Stimulated activated CD8-positive, alpha-beta memory T cell treated with anti-CD3 and anti-CD28 coated beads, Interleukin-15, amount 100 ng/mL, for 24 hours (primary cell): ENCODE measurements around the gene ZNF750.
A peak's percentile ranks its signal among the peaks of the same experiment; 100 is the strongest.
"Not testable (repeated sequence)": the region's sequence is repeated elsewhere in the genome, so short reads cannot be mapped to it uniquely, and the experiment has no call there.

Experiments
- DNase-seq: peaks from one replicate; pipeline ENCODE4 v3.0.0-alpha.2; 2020; ENCODE audit warnings: low read depth

Gene ZNF750

DNA sequence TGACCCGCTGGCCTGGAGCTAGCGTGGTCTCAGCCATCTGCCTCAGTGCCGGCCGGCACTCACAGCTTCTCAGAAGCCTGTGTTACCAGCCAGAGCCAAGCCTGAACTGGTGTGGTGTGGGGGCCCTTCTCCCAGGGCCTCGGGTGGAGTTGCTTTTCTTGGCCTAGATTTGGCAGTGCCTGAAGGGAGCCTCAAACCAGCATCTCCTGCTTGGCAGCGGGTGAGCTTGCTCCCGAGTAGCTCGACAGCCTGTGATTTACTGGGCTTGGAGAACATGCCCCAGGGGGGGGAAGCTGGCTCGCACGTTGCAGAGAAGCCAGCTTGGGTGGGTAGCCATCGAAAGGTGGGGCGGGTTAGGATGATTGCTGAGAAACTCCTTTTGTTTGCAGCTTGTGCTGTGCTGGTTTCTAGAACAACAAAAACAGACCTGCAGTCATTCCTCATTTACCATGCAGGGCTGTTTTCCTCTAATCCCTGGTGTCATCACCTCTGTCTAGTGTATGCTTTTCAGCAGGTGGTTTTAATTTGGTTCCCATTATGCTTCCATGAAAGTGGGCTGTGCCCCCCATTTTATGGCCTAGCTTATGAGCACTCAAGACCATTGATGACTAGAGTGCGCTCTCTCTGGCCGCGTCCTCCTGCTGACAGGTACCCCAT lies 45.7 kb downstream of the ZNF750 start:
- no peak for DNase-seq

DNA sequence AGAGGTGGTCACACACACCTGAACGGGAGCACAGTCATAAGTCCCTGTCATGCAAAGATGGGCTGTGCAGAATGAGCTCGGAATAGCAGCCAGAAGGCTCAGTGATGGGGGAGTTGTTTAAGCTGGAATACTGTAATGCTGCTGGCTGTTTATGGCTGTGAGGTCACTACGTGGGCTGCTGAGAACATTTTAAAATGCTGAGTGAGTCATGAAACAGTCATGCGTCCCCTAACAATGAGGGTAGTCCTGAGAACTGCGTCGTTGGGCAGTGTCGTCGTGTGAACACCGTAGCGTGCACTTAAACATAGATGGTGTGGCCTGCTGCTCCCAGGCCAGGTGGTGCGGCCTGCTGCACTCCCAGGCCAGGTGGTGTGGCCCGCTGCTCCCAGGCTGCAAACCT lies 48.3 kb downstream of the ZNF750 start:
- DNase-seq, result no peak

DNA sequence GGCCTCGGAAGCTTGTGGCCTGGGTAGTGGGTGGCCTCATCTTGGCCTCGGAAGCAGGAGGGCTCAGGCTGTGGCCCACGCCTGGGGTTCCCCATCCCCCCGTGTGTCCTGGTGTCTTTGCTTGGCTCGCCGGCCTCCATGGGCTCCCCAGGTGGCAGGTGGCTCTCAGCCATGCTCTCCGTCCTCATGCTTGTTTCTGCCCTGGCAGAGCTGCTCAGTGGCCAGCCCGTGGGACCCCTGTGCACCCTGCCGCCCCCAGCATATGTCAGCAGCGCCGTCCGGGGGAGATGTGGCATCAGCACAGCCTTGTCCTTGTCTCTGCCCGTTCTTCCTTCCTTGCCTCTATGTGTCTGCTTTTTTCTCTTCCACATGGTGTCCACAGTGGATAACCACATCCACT lies 49.4 kb downstream of the ZNF750 start:
- no peak for DNase-seq

DNA sequence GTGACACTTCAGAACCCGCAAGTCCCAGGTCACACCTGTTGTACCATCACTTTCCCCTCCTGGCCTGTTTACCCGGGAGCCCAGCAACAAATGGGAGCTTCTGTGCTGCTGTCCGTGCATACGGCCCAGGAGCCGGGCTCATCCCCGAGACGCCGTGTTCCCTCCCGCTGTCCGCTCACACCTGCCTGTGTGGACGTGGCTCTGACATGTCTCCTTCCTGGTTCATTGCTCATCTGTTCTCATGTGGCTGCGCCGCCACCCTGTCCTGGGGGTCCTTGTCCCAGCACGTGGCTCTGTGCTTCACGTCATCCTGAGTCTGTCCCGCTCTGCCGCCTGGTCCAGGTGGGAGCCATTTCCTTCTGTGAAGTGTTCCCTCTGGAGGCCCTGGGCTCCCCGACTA lies 50.0 kb downstream of the ZNF750 start:
- DNase-seq, result no peak

DNA sequence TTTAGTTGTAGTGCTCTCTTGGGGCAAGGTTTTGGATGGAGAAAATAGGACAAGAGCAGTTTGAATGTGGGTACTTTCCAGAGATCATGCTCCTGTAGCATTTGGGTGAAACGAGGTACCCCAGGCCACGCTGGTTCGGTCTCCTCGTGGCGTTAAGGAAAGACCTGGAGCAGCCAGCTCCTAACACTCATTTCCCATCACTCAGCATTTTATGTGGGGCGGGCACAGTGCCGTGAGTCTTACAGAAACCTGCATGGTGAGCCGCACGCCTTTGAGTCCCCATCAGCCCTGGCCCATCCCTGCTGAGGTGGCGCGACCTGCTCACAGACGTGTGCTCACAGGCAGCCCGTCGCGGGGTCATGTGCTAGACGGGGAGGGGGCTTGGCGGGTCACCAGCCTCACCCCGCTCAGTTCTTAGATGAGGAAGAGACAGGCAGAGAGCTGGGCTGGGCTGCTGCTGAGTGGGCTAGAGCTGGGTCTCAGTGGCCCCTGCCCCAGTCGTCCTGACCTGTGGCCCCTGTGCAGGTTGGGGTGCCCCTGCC lies 50.7 kb downstream of the ZNF750 start:
- DNase-seq, result no peak

DNA sequence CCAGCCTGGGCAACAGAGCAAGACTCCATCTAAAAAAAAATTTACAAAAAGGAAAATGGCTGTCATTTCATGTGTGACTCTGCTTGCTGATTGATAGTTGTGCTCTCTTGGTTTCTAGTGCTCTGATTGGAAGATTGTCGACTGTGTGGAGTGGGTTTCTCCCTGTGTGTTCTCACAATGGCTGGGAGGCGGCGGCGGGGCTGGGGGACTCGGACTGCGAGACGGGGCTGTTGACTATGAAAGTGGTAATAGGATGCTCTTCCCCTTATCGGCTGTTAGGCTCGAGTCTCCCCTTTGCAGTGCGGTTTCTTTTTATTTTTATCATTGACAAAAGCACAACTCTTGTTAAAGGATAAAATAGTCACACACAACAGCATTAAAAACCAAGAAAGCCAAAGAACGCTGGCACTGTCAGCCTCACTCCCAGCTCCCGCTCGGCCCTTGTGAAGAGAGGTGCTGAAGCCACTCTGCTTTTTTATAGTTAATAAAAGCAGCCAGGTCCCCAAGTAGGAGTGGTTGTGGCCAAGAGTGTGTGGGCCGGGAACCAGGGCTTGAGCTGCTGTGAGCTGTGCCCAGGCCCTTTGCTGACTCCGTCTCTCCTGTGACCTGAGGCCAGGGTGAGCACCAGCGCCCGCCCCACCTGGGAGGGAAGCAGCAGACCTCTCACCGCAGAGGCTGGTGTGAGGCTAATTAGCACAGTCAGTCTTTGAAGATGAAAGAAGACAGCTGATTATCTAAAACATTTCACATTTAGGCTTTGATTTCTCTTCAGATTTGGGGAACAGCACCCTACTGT lies 51.4 kb downstream of the ZNF750 start:
- no peak for DNase-seq

DNA sequence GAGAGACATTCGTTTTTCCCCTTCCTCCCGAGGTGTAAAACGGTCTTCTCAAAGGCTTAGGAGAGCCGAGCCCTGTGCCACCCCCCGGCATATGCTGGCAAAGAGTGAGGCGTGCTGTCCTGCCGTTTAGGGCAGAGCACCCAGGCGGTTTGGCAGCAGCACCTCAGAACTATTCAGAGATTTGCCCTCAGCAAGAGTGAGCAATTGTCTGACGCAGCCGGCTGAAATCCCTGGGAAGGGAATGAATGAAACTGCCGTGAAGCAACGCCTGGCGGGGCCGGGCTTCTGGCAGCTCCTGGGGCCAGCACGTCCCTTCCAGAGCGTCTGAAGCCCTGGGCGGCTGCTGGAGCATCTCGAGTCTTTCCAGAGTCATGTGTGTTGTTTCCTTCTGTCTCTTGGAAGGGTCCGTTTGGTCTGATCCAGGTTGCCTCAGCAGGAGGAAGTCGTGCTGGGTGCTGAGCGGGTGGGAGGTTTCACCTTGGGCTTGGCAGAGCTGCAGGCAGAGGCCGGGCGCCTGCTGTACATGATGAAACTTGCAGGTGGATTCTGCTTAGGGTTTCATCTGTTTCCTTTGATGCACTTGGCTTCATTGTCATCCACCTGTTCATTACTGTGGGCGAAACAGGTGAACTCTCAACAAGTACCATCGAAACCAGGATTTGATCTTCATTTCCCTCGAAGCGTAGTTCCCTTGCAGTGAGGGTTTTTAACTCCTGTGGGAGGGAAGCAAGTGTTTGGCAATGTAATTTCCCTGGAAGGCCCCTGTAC lies 52.6 kb downstream of the ZNF750 start:
- no peak for DNase-seq

DNA sequence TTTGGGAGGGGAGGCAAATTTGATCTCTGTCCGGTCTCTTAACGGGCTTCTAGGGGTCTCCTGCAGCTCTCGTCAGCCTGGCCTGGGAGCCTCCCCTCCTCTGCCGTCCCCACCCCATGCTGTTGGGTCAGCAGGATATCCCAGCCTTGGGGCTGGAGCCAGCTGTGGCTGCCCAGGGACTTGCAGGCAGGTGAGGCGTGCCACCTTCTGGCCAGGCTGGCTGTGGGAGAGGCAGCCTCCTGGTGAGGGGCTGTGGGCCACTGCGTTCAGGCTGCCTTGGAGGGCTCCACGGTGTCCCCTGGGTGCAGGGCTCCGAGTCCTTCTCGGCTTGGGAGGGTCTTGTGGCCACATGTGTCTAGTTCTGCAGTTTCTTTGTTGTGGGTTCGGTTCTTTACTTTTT lies 53.4 kb downstream of the ZNF750 start:
- DNase-seq, result no peak

DNA sequence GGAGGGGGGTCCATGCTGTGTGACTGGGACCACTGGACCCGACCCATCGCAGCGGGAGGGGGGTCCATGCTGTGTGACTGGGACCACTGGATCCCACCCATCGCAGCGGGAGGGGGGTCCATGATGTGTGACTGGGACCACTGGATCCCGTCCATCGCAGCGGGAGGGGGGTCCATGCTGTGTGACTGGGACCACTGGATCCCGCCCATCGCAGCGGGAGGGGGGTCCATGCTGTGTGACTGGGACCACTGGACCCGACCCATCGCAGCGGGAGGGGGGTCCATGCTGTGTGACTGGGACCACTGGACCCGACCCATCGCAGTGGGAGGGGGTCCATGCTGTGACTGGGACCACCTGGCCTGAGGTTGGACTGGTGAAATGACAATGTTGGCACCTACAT lies 54.2 kb downstream of the ZNF750 start:
- not testable (repeated sequence) for DNase-seq

DNA sequence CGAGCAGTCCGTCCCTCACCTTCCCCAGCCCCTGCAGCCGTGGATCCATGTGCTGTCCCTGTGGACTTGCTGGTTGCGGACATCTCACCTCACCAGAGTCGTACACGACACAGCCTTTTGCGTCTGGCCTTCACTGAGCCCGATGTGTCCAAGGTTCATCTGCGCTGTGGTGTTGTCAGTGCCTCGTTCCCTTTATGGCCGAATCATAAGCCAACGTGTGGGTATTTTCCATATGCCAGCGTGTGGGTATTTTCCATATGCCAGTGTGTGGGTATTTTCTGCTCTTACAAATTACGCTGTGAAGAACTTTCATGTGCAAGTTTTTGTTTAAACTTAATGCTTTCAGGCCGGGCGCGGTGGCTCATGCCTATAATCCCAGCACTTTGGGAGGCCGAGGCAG lies 56.3 kb downstream of the ZNF750 start:
- no peak for DNase-seq

DNA sequence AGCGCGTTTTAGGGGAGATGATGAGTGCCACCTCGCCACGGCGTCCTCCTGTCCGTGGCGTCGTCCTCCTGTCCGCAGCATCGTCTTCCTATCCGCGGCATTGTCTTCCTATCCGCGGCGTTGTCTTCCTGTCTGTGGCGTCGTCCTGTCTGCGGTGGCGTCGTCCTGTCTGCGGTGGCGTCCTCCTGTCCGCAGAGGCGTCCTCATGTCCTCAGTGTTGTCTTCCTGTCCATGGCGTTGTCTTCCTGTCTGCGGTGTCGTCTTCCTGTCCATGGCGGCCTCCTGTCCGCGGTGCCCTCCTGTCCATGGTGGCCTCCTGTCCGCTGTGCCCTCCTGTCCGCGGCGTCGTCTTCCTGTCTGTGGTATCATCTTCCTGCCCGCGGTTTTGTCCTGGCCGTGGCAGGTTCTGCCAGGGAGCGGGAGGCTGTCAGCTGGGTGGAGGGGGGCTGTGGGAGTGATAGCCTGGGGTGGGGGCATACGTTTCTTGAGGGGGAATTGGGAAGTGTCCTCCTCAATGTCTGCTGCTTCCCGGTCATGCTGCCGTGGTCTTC lies 57.1 kb downstream of the ZNF750 start:
- no peak for DNase-seq

DNA sequence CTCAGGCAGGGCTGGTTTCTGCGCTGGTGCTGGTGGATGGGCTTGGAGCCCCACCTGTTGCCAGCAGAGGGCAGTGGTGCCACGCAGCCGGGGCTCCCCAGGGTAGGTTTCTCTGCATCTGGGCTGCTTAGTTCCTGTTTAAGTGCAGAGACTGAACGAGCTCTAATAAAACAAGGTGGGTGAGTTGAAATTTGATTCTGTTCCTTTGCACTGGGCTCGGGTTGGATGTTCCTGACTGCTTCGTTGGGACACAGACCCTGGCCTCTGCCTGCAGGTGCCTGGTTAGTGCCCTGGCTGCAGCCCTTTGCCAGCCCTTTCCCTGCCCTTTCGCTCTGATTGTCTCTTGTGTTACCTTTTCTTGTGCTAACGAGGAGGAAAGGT lies 57.9 kb downstream of the ZNF750 start:
- peak; percentile 51 for DNase-seq

DNA sequence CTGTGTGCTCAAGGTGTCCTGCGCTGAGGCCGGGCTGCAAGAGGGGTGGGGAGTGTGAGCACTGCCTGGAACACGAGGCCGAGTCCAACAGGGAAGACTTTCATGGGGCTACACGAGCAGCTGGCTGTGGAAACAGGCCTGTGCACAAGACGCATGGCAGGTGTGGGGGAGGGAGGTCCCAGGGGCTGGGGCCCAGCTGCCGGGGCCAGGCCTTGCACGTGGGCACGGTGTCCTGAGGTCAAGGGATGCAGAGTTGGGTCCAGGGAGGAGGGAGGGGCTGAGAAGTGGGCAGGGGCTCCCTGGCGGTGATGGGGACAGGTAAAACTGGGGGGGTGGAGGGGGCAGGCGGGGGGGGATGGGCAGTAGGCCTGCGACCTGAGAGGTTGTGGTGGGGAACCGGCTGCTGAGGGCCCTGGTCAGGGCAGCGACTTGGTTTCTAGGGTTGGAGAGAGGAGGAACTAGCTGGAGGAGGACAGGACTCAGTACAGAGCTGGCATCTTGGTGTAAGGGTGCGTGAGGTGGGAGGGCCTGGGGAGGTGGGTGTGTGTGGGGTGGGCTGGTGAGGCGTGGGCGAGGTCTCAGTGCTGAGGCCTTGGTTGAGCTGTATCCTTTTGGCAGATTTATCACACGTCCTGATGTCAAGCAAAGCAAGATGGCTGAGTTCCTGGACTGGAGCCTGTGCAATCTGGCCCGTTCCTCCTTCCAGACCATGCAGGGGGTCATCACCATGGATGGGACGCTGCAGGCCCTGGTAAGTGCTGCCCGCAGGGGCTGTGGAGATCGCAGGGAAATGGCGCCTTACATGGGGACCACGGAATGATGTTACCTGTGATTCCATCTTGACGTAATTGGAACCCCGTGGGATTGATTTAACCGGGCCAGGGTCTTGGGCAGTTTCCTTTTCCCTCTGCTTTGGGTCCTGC lies 58.6 kb downstream of the ZNF750 start:
- no peak for DNase-seq

DNA sequence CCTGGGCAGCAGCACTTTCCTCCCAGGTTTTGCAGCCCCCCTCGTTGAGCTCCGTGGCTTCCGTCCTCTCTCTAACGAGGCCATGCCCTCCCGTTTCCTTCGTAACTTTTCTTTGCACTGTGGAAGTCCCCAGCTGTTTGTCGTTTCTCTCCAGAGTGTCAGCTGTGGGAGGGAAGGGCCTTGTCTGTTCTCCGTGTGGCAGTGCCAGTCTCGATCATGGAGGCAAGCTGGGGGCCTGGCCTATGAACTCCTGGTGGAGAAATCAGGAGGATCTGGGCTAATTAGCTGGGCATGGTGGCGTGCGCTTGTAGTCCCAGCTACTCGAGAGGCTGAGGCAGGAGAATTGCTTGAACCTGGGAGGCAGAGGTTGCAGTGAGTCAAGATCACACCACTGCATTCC lies 59.6 kb downstream of the ZNF750 start:
- DNase-seq, result no peak

DNA sequence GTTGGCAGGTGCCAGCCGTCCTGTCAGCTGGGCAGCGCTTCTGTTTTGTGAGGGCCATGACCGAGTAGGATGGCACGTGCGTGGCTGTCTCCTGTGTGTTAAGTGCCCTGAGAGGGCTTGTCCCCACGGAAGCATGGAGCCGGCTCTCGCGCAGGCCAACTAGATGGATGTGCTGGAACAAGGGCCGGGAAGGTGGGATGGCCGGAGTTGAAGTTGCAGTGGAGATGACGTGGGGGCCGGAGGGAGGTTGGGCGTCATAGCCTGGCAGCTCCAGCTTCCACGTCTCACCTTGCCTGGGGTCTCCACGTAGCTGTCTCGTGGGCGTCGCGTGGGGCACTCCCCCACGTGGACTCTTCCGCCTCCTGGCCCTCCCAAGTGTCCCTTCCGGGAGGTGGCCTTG lies 60.3 kb downstream of the ZNF750 start:
- no peak for DNase-seq
